Measurements from ENCODE around the gene REX1BD.

REX1BD gene

GRCh38 chr19:18618236-18618635 lies 29.6 kb downstream of the REX1BD start:
- DNase-seq: no peak

GRCh38 chr19:18620311-18620710 lies 31.7 kb downstream of the REX1BD start:
- no peak for DNase-seq

GRCh38 chr19:18620902-18621301 lies 32.3 kb downstream of the REX1BD start:
- no peak for DNase-seq

GRCh38 chr19:18626906-18627305 lies 38.3 kb downstream of the REX1BD start:
- no peak for DNase-seq

GRCh38 chr19:18629166-18630088 lies 40.8 kb downstream of the REX1BD start:
- no peak for DNase-seq

GRCh38 chr19:18633321-18633720 lies 44.7 kb downstream of the REX1BD start:
- DNase-seq: no peak

GRCh38 chr19:18634612-18635297 lies 46.2 kb downstream of the REX1BD start:
- peak; percentile 19 for DNase-seq

- no peak for DNase-seq
Measured at GRCh38 chr19:18635831-18636182, 47.2 kb downstream of the REX1BD start.

GRCh38 chr19:18636183-18636968 lies 47.8 kb downstream of the REX1BD start:
- DNase-seq: peak; percentile 99

- DNase-seq: no peak
Measured at GRCh38 chr19:18636969-18637629, 48.5 kb downstream of the REX1BD start, which contains the start of gene KLHL26. KLHL26 (plus strand) TSS chr19:18637028; CDS start chr19:18637055, 27 bp downstream.

GRCh38 chr19:18637673-18638630 lies 49.4 kb downstream of the REX1BD start:
- DNase-seq: no peak

GRCh38 chr19:18639706-18640243 lies 51.2 kb downstream of the REX1BD start:
- no peak for DNase-seq
